ENCODE data around the gene RAD17. TPM values are rescaled to one million over a fixed set of nuclear protein-coding genes. Genes with fewer than 3 reads are reported as not detected.
"Not testable (repeated sequence)": the region's sequence is repeated elsewhere in the genome, so short reads cannot be mapped to it uniquely, and the experiment has no call there.

Gene RAD17
- total and polyA plus RNA-seq, 9 donors, result 11.8 to 21.7 (median 19.6) TPM

GRCh38 chr5:69454460-69455249 is 85.0 kb downstream of the RAD17 start:
- Histone ChIP-seq H3K9me3 (no peaks in the 10 kb centered on the region), H3K4me1 (ENCODE audit: insufficient read depth) (no peaks in the 10 kb centered on the region), H3K27ac (no peak overlapping the region), H3K27me3 (no peaks in the 10 kb centered on the region), H3K36me3 (no peaks in the 10 kb centered on the region), H3K4me3 (no peak overlapping the region)
- DNase-seq, result no peak
- 65 to 72% (median 67%) methylated on average over 8 of the region's 8 CpGs for WGBS, 3 donors
- intact Hi-C loops (cut with DNase I), result no loop called here
- TF ChIP-seq CTCF (IDR thresholded peaks at IDR 0.05) (no peak), EP300 (IDR thresholded peaks at IDR 0.05) (no peak), POLR2A (IDR thresholded peaks at IDR 0.05) (no peak)

- intact Hi-C loops (cut with DNase I); H3K9me3 ChIP-seq; H3K27me3 ChIP-seq; H3K4me1 ChIP-seq (ENCODE audit: insufficient read depth); DNase-seq; H3K4me3 ChIP-seq; H3K27ac ChIP-seq; H3K36me3 ChIP-seq: not testable (repeated sequence)
- 82 to 87% (median 84%) methylated on average over 7 of the region's 7 CpGs for WGBS, 3 donors
These were observed 85.9 kb downstream of the RAD17 start for GRCh38 chr5:69455428-69455988.

GRCh38 chr5:69462170-69462569 is 92.6 kb downstream of the RAD17 start:
- intact Hi-C loops (cut with DNase I), result no loop called here
- TF ChIP-seq CTCF (IDR thresholded peaks at IDR 0.05) (no peak), POLR2A (IDR thresholded peaks at IDR 0.05) (no peak), EP300 (IDR thresholded peaks at IDR 0.05) (no peak)
- Histone ChIP-seq H3K4me3 (no peak overlapping the region), H3K9me3 (no peaks in the 10 kb centered on the region), H3K36me3 (no peaks in the 10 kb centered on the region), H3K27me3 (no peaks in the 10 kb centered on the region), H3K4me1 (ENCODE audit: insufficient read depth) (no peaks in the 10 kb centered on the region), H3K27ac (no peak overlapping the region)
- no peak for DNase-seq
- 93 to 96% (median 95%) methylated on average over 1 of the region's 1 CpG for WGBS, 3 donors

Other genes with a start within 250 kb of the RAD17 start
- gene CCNB1, start 202.7 kb upstream of the RAD17 start, total RNA-seq, result 1 to 10 TPM; 3.5 to 9.2 (median 6.2) TPM
- gene CCNB1, start 202.7 kb upstream of the RAD17 start, polyA plus RNA-seq, result 10 to 100 TPM in 1 of 2 donors, 1 to 10 TPM in 1; 6.7 to 13.9 TPM
- gene CENPH, start 180.2 kb upstream of the RAD17 start, total RNA-seq, result 1 to 10 TPM; 2.3 to 6.4 (median 4.2) TPM
- 1 to 10 TPM; 4.3 to 9.6 TPM for gene CENPH, start 180.2 kb upstream of the RAD17 start, polyA plus RNA-seq
- 10 to 100 TPM in 6 of 7 donors, 1 to 10 TPM in 1; 8.3 to 19.6 (median 14.4) TPM for gene CDK7, start 134.9 kb upstream of the RAD17 start, total RNA-seq
- gene CDK7, start 134.9 kb upstream of the RAD17 start, polyA plus RNA-seq, result 10 to 100 TPM; 17.2 to 20.1 TPM
- 1 to 10 TPM; 5.7 to 7.8 (median 6.7) TPM for gene CCDC125, start 37.0 kb upstream of the RAD17 start, total RNA-seq
- 1 to 10 TPM; 2.2 to 6.9 TPM for gene CCDC125, start 37.0 kb upstream of the RAD17 start, polyA plus RNA-seq
- gene AK6, start 298 bp upstream of the RAD17 start, total RNA-seq, result 10 to 100 TPM; 21.2 to 31.5 (median 27.0) TPM
- gene AK6, start 298 bp upstream of the RAD17 start, polyA plus RNA-seq, result 10 to 100 TPM; 29.8 to 40.2 TPM
- gene TAF9, start 298 bp upstream of the RAD17 start, total RNA-seq, result 10 to 100 TPM; 19.7 to 48.2 (median 34.9) TPM
- gene TAF9, start 298 bp upstream of the RAD17 start, polyA plus RNA-seq, result 10 to 100 TPM; 46.2 to 47.2 TPM
- 1 to 10 TPM in 4 of 7 donors, under 1 TPM in 3; 0.25 to 9.2 (median 1.9) TPM for gene MARVELD2, start 45.3 kb downstream of the RAD17 start, total RNA-seq
- gene MARVELD2, start 45.3 kb downstream of the RAD17 start, polyA plus RNA-seq, result 1 to 10 TPM in 1 of 2 donors, under 1 TPM in 1; 0.30 to 1.7 TPM
- 10 to 100 TPM in 1 of 7 donors, 1 to 10 TPM in 5, under 1 TPM in 1; 0.99 to 23.9 (median 3.9) TPM for gene OCLN, start 123.0 kb downstream of the RAD17 start, total RNA-seq
- 1 to 10 TPM in 1 of 2 donors, under 1 TPM in 1; 0.70 to 2.9 TPM for gene OCLN, start 123.0 kb downstream of the RAD17 start, polyA plus RNA-seq
- 10 to 100 TPM; 13.7 to 40.1 (median 24.5) TPM for gene GTF2H2C, start 190.4 kb downstream of the RAD17 start, total RNA-seq
- gene GTF2H2C, start 190.4 kb downstream of the RAD17 start, polyA plus RNA-seq, result 10 to 100 TPM; 14.1 to 25.4 TPM

All from ovary (tissue), 9 donors.